ENCODE data around the gene CFAP74.

Gene CFAP74

GRCh38 chr1:2000850-2001249, 2.7 kb downstream of the CFAP74 start:
- no peak overlapping the region for H3K27ac Mint-ChIP-seq
- no peaks in the 10 kb centered on the region for H3K9me3 Mint-ChIP-seq
- no peak overlapping the region for H3K4me3 Mint-ChIP-seq
- H3K36me3 Mint-ChIP-seq (ENCODE audit: low read depth), result no peaks in the 10 kb centered on the region
- H3K4me1 Mint-ChIP-seq, result no peaks in the 10 kb centered on the region
- no peak for TF ChIP-seq CTCF (IDR thresholded peaks at IDR 0.05; ENCODE audit: unreplicated experiment in 3 of 3)
- H3K27me3 Mint-ChIP-seq (ENCODE audit: low read depth), result peaks cover 27% of the 10 kb centered on the region

- H3K9me3 Mint-ChIP-seq, result no peaks in the 10 kb centered on the region
- no peaks in the 10 kb centered on the region for H3K4me1 Mint-ChIP-seq
- H3K27me3 Mint-ChIP-seq (ENCODE audit: low read depth), result peaks cover 24% of the 10 kb centered on the region
- no peak overlapping the region for H3K4me3 Mint-ChIP-seq
- TF ChIP-seq CTCF (IDR thresholded peaks at IDR 0.05; ENCODE audit: unreplicated experiment in 3 of 3), result no peak
- no peaks in the 10 kb centered on the region for H3K36me3 Mint-ChIP-seq (ENCODE audit: low read depth)
- H3K27ac Mint-ChIP-seq, result no peak overlapping the region
Measured at GRCh38 chr1:2000432-2000831, 3.2 kb downstream of the CFAP74 start.

GRCh38 chr1:1997576-1997975, 6.0 kb downstream of the CFAP74 start:
- H3K27ac Mint-ChIP-seq, result no peak overlapping the region
- H3K36me3 Mint-ChIP-seq (ENCODE audit: low read depth), result no peaks in the 10 kb centered on the region
- no peaks in the 10 kb centered on the region for H3K4me1 Mint-ChIP-seq
- H3K9me3 Mint-ChIP-seq, result no peaks in the 10 kb centered on the region
- no peak for TF ChIP-seq CTCF (IDR thresholded peaks at IDR 0.05; ENCODE audit: unreplicated experiment in 3 of 3)
- H3K4me3 Mint-ChIP-seq, result no peak overlapping the region
- peaks cover 23% of the 10 kb centered on the region for H3K27me3 Mint-ChIP-seq (ENCODE audit: low read depth)

- H3K9me3 Mint-ChIP-seq, result no peaks in the 10 kb centered on the region
- no peak overlapping the region for H3K27ac Mint-ChIP-seq
- no peaks in the 10 kb centered on the region for H3K36me3 Mint-ChIP-seq (ENCODE audit: low read depth)
- H3K4me3 Mint-ChIP-seq, result no peak overlapping the region
- no peaks in the 10 kb centered on the region for H3K4me1 Mint-ChIP-seq
- peaks cover 19% of the 10 kb centered on the region for H3K27me3 Mint-ChIP-seq (ENCODE audit: low read depth)
- no peak for TF ChIP-seq CTCF (IDR thresholded peaks at IDR 0.05; ENCODE audit: unreplicated experiment in 3 of 3)
Measured at GRCh38 chr1:1996207-1996651, 7.4 kb downstream of the CFAP74 start.

- peaks cover 15% of the 10 kb centered on the region for H3K4me1 Mint-ChIP-seq
- no peaks in the 10 kb centered on the region for H3K36me3 Mint-ChIP-seq (ENCODE audit: low read depth)
- H3K4me3 Mint-ChIP-seq, result no peak overlapping the region
- H3K9me3 Mint-ChIP-seq, result no peaks in the 10 kb centered on the region
- H3K27ac Mint-ChIP-seq, result peak overlapping the region in 2 of 3 experiments; percentile 14 to 15
- peaks cover 13% of the 10 kb centered on the region for H3K27me3 Mint-ChIP-seq (ENCODE audit: low read depth)
- TF ChIP-seq CTCF (IDR thresholded peaks at IDR 0.05; ENCODE audit: unreplicated experiment in 3 of 3), result no peak
Measured at GRCh38 chr1:1994536-1994935, 9.1 kb downstream of the CFAP74 start.

- H3K4me3 Mint-ChIP-seq, result peak overlapping the region in 1 of 3 experiments; percentile 31
- TF ChIP-seq CTCF (IDR thresholded peaks at IDR 0.05; ENCODE audit: unreplicated experiment in 3 of 3), result no peak
- H3K9me3 Mint-ChIP-seq, result no peaks in the 10 kb centered on the region
- peaks cover 31% of the 10 kb centered on the region for H3K4me1 Mint-ChIP-seq
- H3K27ac Mint-ChIP-seq, result peak overlapping the region; percentile 82 to 92 (median 86)
- no peaks in the 10 kb centered on the region for H3K36me3 Mint-ChIP-seq (ENCODE audit: low read depth)
- H3K27me3 Mint-ChIP-seq (ENCODE audit: low read depth), result peaks cover 14% of the 10 kb centered on the region
Measured at GRCh38 chr1:1990222-1990621, 13.4 kb downstream of the CFAP74 start.
